Esophagus mucosa (tissue), 1 donor: ENCODE measurements around the gene MSH3. TPM values are rescaled to one million over a fixed set of nuclear protein-coding genes. Genes with fewer than 3 reads are reported as not detected.

Experiments used
- ATAC-seq: fragments of 200-7000 bp; cut with Tn5 transposase; one replicate; pipeline ENCODE4 v1.9.1; 2020
- total RNA-seq: library from RNA; stranded (reverse); gene quantifications from one replicate; pipeline ENCODE4 v1.2.4, GENCODE V29; 2023
- donor health status: DM: yes; HTN: yes; CAD: no.

MSH3 gene
- total RNA-seq: 11.4 TPM

- peak; percentile 81 for ATAC-seq
Observed at GRCh38 chr5:80654391-80655230, at the start of gene MSH3, which contains the start of gene DHFR. MSH3 (plus strand) TSS chr5:80654652; CDS start chr5:80654728, 76 bp downstream. DHFR (minus strand) TSS chr5:80654983; CDS start chr5:80654489, 494 bp downstream.

DNA sequence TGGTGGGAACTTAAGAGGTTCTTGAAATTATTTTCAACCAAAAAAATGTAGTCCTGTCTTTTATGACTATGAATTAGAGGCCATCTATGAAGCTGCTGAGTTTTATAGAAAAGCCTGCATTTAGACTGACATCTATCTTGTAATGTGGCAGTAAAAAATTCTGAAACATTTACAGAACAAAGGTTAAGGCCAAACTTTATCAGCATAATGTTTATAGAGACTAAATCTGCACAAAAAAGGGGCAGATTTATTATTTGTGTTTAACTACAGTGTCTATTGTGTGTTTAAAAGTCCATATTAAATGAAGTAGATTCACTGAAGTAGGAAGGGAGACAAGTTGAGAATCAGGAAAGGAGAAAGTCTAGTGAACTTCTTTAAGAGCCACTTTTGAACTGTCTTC lies 47.1 kb upstream of the MSH3 start:
- no peak for ATAC-seq

- no peak for ATAC-seq
Observed at GRCh38 chr5:80607832-80608231, 46.6 kb upstream of the MSH3 start.

DNA sequence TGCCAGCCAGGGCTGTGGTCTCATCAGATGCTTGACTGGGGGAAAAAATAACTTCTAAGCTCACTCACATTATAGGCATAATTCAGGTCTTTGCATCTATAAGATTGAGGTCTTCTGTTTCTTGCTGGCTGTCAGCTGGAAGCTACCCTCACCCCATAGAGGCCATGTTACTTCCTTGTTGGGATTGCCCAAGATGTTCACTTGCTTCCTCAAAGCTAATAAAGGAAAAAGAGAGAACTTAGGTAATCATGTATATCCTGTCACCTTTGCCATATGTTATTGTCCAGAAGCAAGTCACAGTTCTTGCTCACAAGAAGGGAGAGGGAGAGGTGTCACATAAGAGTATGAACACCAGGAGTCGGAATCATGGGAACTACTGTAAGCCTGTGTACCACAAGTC lies 45.7 kb upstream of the MSH3 start:
- no peak for ATAC-seq

GRCh38 chr5:80609692-80610091 lies 44.8 kb upstream of the MSH3 start:
- ATAC-seq: no peak

- ATAC-seq: no peak
Observed at GRCh38 chr5:80615266-80615914, 39.1 kb upstream of the MSH3 start.

DNA sequence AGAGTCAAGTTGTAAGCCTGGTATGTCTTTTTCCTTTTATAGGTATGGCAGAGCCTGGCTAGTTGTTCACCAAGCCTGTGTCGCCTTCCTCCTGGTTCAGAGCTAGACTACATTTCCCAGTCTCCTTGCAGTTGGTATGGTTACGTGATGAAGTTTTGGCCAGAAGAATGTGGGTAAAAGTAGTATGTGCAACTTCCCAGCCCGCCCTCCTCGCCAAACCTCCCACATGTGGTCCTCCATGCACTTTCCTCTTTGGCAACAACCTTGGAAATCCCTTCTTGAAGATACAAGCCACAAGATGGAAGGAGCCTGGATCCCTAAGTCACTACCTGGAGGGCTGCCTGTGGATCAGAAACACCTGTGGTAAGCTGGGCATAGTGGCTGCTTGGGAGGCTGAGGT lies 36.0 kb upstream of the MSH3 start:
- no peak for ATAC-seq

DNA sequence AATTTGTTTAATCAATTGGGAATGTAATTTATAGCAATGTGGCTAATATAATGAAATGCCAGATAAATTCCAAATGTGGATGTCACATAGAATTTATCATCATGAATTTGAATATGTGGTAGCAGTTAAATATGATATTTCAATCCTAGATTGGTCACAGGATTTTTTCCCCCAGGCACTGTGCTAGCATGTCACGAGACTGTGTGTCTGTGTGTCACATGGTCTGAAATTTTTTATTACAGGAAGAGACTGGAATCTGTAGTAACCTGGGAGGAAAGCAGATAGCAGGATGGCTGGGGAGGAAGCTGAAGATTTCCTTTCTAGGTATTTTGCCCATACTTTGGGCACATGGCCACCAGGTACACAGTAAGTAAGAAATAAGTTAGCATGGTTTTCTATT lies 35.4 kb upstream of the MSH3 start:
- ATAC-seq: no peak

- ATAC-seq: no peak
Observed at GRCh38 chr5:80620211-80620610, 34.2 kb upstream of the MSH3 start.

GRCh38 chr5:80622756-80623155 lies 31.7 kb upstream of the MSH3 start:
- no peak for ATAC-seq

DNA sequence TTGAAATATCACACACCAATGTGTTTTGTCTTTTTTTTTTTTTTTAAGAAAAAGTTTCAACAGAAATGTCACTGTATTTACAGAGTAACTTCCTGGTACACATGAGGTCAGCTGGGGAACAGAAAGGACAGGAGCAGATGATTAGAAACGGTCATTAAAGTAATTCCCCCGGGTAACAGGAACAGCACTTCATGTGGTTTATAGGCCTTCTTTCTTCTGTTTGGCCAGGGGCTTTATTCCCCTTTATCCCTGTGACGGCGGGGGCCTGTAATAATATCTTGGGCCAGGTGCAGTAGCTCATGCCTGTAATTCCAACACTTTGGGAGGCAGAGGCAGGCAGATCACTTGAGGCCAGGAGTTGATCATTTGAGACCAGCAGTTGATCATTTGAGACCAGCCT lies 30.5 kb upstream of the MSH3 start:
- ATAC-seq: no peak

- ATAC-seq: no peak
Observed at GRCh38 chr5:80625230-80625629, 29.2 kb upstream of the MSH3 start.

GRCh38 chr5:80629281-80629680 lies 25.2 kb upstream of the MSH3 start:
- no peak for ATAC-seq

DNA sequence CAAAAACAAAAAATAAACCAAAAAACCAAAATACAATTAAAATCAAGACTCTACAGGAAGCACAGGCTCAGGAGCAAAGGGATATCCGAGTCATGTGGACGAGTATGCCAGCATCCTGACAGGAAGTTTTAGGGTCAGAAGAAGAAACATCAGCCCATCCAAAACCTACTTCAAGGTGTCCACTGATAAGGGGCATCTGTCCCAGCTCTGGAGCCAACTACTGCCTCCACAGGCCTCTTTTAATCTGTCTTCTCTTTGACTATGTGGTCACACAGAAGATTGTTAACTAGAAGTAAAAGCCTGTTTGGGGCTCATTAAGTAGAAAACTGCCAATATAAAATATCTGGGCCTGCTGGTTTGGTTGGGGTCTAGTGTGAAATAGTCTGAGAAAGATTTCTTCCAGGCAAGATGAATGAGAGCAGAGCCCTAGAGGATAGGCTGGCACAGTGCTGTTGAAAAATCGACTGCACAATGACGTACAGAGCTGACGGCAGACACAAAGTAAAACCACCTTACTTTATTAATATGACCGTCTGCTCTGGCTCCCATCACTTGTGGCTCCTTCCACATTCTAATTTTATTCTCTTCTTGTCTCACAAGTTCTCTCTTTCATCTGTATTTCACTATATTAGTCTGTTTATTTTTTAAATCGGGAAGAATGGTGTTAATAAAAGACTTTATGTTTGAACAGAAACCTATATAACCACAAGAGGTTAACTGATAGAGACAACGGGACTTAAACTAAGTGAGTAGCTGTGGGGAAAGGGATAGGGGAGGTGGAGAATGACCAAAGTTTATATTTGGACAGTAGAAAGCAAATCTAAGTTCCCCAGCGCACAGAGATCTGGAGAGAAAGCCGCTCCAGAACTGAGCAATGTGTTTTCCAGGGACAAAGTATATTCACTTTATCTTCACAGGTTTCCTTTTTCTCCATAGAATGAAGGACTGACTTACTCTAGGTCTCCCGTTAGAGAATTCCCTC lies 22.9 kb upstream of the MSH3 start:
- ATAC-seq: no peak

DNA sequence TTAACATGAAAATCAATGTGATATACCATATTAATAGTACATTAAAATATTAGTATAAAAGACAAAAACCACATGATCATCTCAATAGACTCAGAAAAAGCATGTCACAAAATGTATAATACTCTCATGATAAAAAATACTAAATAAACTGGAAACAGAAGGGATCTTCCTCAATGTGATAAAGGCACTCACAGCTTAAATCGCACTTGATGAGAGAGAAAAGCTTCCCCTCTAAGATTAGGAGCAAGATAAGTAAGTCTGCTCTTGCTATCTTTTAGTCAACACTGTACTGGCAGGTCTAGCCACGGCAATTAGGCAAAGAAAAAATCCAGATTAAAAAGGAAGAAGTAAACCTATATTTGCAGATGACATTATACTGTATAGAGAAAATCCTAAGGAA lies 21.8 kb upstream of the MSH3 start:
- no peak for ATAC-seq

DNA sequence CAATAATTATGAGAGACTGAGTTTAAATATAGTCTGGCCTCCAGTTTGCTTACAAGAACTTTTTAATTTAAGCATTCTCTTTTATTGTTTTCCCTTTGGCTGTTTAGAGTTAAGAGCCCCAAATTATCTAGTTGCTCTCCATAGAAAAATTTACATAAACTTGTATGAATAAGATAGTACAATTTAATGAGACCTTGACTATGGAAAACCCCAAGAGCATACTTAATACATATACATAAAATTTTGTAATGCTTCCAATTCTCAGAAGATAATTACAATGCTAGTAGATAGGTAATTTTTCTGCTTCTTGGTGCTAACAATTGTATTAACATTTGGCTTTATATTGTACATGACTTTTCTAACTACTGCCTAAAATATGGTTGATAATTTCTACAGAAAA lies 20.3 kb upstream of the MSH3 start:
- no peak for ATAC-seq

DNA sequence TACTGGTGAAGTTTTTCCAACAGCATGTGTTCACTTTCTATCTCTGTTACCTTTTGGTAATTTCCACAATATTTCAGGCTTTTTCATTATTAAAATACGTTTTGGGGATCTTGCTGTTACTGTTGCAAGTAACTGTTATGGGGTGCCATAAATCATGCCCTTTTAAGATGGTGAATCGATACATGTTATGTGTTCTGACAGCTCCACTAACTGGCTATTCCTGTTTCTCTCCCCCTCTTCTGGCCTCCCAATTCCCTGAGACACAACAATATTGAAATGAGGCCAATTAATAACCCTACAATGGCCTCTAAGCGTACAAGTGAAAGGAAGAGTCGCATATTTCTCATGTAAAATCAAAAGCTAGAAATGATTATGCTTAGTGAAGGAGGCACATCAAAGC lies 13.1 kb upstream of the MSH3 start:
- no peak for ATAC-seq

DNA sequence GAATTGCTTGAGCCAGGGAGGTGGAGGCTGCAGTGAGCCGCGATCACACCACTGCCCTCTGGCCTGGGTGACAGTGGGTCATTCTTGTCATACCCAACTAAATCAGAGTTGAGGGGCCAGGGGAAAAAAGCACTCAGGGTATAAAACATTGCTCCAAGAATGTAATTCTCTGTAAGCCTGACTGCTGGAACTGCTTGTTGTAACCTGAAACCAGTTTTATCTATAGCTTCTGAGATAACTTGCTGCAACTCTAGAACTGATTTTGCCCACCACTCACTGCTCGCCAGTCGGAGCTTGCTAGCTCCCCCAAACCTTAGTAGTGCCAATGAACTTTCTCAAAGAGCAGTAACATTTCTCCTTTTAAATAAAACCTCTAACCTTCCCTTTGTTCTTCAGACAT lies 9.6 kb upstream of the MSH3 start:
- no peak for ATAC-seq

DNA sequence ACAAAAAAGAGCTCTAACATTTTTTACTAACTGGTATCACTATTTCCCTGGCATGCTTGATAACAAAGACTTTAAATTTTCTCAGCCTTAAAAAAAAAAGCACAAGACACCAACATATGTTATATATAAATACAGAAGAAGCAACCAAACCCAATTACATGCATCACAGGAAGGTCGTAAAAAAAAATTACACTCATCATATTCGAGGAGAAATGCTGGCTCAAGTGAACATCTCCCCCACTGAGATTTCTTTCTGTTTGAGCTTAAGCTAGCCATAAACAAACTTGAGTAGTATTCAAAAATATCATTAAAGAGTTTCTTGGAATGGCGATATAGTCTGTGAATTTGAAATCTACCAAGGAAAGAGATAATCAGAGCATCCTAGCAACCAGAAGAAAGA lies 7.5 kb upstream of the MSH3 start:
- no peak for ATAC-seq

DNA sequence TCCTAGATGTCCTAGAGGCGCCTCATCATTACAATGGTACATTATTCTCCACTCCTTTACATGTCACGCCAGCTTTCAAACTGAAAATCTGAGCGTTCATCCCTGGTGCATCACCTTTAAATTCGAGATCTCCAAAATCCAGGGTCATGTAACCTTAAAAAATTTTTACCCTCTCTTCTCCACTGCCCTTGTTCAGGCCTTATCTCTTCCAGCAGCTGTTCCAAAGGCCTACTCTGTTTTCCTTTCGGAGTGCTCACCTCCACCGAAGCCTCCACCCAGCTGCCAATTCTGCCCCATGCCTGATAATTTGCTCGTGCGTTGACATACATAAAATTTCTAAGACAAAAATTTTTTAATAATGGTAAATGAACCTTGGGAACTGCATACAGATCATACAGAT lies 950 bp upstream of the MSH3 start:
- ATAC-seq: no peak

GRCh38 chr5:80654054-80654390 lies 430 bp upstream of the MSH3 start:
- ATAC-seq: no peak

DNA sequence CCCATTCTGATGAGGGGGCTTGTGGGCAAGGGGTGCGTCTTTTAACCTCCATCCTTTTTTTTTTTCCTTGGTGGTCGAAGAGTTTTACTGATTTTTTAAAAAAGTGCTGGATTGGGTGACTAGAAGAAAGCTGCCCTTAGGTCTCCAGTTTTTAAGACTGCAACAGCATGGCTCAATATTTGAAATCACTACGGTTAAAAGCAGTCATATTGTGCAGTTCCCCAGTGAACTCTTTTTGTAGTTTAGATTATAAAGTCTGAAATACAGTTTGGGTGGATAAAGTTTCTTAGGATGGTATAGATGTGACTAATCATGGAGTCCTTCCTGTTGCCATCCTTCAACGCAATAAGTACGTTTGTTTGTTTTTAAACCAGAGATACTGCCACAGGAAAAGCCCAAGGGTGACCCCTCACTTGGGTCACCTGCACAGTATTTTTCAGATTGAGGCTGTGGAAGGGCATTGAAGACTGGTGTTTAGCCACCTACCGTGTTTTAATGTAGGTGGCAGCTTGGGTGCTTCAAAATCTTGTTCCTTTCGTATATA lies 851 bp downstream of the MSH3 start:
- ATAC-seq: no peak

- ATAC-seq: no peak
Observed at GRCh38 chr5:80656425-80656824, 2.0 kb downstream of the MSH3 start.
